Measurements from ENCODE around the gene CYP11A1.

Gene CYP11A1

DNA sequence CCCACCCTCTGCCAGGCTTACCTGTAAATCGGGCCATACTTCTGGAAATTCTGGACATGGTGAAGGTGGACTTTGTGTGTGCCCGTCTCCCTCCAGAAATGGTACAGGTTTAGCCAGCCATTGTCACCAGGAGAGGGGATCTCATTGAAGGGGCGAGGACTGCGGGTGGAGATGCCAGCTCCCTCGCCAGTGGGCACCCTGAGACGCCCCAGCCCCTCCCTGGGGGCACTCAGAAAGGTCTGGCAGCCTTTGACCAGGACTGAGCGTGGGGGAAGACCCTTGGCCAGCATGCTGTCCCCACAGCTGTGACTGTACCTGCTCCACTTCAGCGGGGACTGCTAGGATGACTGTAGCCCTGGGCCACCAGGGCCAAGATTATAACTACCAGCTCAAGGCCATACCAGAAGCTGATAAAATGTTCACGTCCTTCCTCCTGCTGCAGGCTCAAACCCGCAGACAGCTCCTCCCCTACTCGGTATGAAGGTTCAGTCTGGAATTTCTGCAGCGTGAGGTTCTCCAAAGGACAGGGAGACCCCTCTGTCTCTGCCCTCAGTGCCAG is at the start of gene CYP11A1:
CYP11A1 (minus strand) TSS at position 351 of the 559 bp plus-strand sequence; CDS start at position 290, 61 bp downstream.
- DNase-seq: no peak

DNA sequence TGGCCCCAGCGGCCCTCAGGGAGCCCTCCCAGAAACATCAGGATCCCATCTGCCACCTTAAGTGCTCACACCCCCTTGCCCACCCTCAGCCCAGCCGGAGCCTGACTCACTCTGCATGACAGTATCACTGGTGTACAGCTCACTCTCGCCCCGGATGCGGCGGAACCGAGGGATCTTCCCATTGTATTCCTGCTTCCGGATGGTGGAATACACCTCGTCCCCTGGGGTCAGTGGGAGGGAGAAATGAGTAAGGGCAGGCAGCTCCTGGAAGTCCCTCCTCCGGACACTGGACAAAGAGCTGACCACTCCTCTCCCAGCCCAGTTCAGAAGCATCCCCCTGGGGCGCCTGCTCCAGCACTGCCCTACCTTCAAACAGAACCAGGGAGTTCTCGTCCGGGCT is 49.8 kb upstream of the CYP11A1 start:
- DNase-seq: peak; percentile 27

DNA sequence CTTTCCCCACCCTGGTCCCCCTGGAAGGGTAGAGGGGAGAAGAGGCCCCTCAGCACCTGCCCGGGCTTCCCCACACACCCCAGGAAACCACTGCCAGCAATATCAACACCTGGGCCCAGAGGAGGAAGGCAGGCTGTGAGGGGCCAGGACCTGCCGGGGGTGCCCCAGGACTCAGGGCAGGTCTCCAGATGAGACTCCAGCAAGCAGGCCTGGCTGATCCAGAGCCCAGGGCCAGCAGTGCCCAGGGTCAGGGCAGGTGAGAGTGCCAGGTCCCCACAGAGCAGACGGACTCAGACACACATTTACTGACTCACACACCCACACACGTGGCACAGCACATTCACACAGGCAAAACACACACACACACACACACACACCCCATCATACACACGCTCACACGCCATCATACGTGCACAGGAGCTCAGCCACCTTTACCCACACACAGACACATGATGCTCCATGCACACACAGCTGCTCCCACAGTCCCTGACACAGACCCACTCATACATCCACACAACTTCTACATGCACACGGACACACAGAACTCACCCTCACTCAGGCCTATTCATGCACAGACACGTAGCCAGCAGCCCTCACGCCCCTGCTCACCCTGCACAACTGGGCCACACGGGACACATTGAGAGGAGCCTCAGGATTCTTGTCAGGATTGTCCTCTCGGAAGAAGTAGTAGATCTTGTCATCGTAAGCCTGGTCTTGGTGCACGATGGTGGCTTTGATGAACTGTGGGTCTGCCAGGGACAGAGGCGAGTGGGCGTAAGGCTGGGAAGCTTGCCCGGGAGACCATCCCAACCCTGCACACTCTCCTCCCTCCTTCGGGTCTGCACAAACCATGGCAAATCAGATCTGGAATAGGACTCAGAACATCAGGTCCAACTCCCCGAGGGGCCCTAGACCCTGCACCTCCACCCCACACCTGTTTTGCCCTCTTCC is 48.8 kb upstream of the CYP11A1 start:
- DNase-seq: no peak

DNA sequence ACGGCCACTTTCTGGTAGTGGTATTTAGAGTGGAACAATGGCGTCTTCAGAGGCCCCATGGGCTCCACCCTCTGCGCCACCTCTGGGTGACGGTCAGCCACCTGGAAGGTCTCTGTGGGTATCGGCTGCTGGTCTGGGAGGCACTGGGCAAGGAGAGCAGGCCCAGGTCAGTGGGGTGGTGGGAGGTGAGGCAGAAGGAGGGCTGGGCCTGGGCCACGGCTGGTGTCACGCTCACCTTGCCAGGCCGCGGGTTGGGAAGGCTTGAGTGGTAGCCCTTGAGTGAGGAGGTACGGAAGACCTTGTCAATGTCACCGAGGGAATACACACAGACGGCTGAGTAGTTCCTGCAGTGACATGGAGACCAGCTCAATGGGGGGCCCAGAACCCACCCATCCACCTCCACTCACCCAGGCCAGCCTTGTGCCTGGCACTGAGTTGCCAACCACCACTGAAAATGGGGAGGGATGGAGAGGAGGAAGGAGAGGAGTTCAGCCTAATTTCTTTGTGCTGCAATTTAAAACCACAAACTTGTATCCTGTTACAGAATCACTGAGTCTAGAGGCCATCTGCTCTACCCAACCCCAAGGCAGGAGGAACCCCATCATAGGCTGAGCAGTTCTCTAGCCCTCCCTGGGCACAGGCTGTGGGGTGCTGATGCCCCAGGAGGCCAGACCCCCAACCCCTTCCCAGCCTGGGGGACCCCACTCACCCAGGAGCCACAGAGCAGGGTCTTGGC is 47.3 kb upstream of the CYP11A1 start:
- no peak for DNase-seq

DNA sequence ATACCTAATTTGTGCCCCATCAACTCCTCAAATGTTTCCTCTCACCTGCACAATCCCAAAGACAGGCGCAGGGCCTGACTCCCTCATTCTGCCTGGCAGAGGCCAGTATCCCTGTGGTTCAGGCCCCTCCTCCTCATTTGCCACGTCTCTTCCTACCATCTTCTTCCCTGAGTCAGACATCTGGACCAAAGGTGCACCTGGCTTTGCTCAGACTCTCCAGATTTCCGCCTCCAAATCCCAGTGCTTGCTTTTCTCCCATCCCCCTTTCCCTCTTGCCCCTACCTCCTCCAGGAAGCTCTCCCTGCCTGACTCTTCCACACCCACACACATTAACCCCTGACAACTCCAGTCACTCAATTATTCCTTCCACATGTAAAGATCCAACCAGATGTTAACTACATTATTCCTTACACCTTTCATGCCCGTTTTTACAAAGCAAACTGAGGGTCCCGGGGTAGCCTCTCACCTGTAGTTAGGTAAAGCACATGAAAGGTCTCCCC is 46.7 kb upstream of the CYP11A1 start:
- DNase-seq: no peak

DNA sequence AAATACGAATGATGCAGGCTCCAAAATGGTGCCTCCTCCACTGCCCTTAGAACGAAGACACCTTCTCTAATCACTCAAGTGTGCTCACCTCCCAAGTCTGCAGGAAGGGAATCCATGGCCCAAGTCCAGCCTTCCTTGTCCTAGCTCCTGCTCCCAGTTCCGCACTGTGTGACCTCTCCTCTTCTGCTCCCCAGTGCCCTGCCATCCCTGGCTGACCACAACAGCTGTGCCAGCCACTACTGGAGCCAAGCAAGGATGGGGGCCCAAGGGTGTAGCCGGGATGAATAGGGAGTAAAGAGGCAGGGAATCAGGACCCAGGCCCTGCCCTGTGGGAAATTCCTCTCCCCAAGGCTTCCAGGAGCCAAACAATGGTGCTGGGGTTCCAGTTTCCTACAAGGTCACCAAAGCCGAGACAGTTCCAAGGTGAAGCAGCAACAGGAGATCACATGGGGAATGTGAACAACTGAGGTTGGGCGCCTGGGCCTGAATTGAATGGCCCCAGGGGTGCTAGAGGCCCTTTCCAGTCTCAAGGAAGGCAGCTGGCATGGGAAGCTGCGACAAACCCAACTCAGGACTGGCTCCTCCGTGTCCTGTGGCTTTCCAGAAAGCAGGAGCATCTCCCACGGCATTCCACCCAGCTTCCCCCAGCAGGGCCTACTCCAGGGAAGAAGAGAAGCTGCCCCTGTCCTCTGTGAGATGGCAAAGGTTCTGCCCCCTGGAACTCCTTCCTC is 46.1 kb upstream of the CYP11A1 start:
- no peak for DNase-seq

DNA sequence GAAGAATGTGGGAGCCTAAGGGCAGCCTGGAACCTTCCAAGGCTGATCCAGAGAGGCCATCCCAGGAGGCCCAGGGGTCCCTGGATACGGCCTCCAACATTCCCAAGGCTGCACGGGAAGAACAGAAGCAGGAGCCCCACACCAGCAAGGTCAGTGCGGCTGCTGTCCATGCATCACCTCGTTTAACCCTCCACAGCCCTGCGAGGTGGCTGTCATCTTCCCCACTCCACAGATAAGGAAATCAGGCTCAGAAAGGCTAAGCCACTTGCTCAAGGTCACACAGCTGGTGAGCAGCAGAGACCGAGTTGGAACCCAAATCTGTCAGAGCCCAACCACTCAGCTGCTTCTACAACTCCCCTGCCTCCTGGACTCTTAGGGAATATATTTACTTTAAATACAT is 44.7 kb upstream of the CYP11A1 start:
- no peak for DNase-seq

DNA sequence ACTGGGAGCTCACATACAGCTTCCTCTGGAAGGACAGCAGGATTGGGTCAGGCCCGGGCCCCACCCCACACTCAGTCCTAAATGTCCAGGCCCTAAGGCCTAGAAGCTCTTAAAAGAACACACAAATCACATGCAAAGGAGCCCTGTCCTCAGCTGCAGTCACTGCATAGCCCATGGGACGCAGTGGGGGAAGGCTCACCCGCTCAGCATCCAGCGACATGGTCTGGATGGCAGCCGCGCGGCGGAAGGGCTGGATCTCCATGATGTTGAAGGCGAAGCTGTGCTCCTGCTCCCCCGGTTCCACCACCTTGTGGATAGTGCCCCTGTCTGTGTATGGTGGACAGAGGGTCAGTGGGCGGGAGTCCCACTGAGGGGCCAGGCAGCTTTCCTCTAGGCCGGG is 44.2 kb upstream of the CYP11A1 start:
- no peak for DNase-seq

DNA sequence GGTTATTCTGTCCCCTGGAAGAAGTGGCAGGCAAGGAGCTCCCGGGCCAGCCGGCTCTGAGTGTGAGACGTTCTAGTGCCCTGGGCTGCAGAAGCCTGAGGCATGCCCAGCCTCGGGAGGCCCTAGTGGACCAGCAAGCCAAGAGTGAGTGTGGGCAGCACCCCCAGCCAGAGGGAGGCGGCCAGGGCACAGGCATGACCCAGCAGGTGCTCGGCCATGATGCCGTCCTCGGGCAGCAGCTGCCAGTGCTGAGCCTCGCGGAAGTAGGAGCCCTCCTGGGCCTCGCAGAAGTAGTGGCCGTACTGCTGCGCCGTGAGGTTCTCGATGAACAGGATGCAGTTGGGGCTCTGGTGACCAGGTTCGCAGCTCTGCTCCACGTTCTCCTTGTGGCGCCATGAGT is 43.1 kb upstream of the CYP11A1 start:
- no peak for DNase-seq

DNA sequence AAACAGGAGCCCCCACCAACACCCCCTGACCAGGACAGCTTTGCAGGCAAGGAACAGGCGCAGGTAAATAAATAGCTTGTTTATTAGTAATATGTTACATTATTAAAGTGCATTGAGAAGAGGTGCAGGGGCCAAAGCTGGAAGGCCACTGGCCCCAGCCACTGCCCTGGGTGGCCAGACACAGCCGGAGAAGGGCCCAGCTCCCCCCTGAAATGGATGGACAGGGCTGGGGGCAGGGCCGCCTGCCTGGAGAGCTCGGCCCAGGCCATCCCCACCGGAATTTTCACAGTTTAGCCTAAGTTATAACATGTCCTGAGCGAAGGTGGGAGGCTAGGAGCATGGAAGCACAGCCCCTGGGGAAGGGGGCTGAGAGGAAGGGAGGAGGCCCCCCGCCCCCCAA is 41.8 kb upstream of the CYP11A1 start:
- no peak for DNase-seq

DNA sequence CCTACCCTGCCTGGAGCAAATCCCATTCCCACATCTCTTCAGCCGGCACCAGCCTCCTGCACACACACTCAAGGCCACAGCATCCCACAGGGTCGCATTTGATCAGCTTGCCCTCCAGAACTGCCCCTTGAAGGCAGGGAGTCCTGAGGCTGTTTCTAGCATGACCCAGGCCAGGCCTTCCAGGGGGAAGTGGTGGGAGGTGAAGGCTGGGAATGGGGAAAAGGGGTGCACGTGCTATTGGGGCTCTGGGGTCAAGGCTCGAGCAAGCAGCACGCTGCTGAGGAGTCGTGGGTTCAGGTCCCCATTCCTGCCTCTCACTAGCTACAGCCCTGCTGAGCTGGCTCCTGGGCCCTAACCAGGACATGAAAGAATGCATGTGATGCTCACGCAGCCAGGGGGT is 41.4 kb upstream of the CYP11A1 start:
- no peak for DNase-seq

DNA sequence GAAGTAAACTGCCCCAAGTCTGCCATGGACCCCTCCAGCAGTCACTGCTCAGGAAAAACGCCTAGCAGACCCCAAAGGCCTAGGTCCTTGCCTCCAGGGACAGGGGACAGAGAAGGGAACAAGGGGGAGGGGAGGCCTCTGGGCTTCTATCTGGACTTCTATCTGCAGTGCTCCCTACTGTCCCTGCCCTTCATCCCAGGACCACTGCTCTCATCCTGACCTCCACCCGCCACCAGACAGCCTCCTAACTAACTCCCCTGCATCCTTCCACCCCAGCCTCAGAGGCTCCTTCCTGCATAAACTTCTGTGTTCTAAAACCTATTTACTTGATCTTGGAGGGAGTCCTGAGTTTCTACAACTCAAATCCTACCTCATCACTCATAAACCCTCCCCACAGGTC is 40.9 kb upstream of the CYP11A1 start:
- no peak for DNase-seq

DNA sequence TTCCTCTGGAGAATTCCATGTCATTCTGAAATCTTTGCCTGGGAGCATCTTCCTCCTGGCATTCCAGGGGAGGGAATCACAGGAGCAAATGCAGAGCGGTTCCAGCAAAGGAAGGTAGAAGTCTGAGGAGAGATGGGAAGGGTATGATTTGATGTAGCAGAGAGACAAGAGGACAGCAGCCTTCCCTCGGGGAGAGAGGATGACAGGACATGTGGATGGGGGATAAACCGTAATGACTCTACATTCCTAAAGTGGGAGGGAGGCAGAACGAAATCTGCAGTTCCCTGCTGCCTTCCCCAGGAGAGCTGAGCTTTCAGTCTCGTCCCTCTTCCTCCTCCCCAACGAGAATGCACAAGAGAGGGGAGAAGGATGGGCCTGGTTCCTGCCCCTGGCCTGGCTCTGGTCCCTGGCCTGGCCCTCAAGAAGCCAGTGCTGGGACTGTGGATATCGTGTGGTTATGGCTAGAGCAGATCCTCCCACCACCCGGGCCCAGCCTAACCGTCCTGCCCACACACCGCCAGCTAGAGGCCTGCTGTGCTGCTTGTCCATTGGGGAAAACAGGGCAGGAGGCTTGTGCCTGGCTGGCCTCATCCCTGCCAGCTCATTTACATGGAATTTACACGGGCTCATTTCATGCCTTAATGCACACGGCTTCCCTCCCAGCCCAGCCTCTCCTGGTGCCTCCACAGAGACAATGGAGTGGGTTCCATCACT is 39.7 kb upstream of the CYP11A1 start:
- DNase-seq: peak; percentile 97

DNA sequence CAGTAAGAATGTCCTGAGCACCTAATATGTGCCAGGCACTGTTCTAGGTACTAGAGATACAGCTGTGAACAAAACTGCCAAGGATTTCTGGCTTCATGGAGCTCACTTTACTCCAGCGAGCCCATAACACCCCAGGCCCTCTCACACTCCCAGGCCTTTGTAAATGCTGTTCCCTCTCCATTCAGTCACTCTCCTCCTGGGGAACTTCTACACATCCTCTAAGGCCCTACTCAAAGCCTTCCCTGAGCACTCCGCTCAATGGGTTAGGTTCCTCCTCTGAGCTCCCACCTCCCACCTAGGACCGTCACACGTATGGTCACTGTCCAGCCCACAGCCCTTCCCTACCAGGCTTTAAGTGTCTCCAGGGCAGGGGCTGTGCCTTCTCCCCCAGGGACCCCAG is 39.1 kb upstream of the CYP11A1 start:
- no peak for DNase-seq

DNA sequence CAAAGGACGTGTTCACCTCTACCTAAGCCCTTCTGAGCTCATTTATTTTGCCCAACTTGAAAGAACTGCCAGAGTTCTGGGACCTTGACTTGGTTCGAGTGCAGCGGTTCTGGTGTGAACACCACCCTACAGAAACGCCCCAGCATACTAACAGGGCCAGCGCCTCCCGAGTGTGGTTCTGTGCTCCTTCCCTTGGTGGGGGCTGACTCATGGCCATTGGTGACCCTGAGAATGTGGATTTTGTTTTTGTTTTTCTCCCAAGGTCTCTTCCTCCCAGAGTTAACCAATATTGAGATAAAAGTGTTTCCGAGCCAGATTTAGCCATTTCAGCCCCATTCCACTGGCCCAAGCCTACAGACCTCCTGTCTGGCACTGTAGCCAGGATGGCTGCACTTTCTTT is 38.4 kb upstream of the CYP11A1 start:
- DNase-seq: no peak

DNA sequence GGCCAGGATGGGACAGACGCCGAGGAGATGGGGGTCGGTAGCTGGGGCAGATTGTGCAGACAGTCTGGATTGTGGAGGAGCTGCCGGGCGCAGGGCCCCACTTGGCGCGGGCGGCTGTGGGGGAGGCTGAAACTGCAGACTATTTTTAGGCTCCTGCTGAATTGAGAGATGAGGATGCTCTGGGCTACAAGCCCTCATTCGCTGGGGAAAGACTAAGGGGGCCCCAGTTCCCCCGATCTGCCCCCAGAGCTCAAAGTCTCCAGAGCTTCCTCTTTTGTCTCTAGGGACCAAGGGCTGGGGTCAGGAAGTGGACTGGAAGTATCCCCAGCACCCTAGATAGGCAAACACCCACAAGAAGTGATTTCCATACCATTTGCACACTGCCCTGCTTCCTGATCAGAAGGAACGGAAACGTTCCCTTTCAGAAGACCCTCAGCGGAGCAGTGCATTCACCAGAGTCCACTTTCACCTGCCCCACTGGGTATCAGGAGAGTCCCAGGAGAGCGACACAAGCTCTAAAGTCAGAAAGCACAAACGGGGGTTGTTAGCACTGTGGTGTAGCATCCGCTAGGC is 36.6 kb upstream of the CYP11A1 start:
- DNase-seq: no peak

DNA sequence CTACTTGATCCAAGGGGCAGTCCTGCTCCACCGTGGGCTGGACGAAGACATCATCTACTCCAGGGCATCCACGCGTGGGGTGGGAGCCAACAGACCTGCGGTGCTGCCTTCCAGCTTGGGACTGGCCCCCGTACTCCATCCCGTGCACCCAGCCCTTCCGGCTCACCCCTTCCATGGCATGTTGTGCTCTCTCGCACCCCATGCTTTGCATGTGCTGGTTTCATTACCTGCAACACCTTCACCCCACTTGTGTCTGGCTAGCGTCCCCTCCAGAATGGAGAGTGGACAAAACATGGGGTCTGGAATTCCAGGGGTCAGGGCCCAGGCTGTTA is 36.1 kb upstream of the CYP11A1 start:
- DNase-seq: no peak

DNA sequence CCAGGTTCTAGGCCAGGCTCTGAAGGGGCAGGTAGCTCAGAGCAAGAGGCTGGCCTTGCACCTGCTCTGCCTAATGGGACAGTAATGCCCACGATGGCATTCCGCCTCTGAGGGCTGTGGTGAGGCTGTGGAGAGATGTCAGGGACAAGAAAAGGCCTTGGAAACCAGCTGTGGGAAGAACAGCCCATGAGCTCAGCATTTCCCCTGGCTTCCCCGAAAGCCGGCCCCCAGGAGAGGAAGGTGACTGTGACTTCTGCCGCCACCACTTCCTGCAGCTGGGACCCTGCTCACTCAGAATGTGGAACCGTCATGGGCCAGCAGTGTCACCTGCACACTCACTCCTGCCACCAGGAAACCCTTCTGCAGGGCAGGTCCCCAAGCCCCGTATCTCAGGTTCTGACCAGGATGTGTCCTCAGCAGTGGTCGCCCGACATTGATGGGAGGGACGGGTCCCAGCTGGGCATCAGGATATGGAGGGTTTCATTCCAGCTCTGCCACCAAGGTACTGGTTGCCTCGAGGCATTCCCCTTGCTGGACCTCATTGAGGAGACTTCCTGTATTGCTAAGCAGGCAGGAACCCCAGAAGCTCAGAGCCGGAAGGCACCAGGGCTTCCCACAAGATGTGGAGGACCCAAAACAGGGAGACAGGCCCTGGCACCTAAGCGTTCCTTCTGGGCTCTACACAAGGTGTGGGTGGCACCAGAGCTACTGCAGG is 35.6 kb upstream of the CYP11A1 start:
- no peak for DNase-seq

DNA sequence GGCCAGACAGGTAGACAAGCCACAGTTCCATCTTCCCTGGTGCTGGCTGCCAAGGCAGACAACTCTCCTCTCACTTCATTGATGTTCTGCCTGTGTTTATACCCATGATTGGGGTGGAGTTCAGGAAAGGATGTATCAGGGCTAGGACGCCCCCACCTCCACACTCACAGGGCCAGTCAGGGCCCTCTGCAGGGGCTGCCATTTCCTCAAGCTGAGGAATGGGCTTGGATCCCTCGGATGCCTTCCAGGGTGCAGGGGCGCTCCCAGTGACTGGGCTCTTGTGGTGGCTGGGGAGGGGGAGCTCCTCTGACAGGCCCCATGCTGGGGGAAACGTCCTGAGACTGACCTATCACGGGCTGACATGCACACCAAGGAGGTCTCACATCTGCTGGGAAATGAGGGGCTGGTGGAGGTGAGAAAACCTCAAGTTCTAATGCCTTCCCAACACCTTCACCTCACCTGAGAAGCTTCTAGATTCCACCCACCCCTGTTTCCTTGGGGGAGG is 34.9 kb upstream of the CYP11A1 start:
- DNase-seq: no peak

DNA sequence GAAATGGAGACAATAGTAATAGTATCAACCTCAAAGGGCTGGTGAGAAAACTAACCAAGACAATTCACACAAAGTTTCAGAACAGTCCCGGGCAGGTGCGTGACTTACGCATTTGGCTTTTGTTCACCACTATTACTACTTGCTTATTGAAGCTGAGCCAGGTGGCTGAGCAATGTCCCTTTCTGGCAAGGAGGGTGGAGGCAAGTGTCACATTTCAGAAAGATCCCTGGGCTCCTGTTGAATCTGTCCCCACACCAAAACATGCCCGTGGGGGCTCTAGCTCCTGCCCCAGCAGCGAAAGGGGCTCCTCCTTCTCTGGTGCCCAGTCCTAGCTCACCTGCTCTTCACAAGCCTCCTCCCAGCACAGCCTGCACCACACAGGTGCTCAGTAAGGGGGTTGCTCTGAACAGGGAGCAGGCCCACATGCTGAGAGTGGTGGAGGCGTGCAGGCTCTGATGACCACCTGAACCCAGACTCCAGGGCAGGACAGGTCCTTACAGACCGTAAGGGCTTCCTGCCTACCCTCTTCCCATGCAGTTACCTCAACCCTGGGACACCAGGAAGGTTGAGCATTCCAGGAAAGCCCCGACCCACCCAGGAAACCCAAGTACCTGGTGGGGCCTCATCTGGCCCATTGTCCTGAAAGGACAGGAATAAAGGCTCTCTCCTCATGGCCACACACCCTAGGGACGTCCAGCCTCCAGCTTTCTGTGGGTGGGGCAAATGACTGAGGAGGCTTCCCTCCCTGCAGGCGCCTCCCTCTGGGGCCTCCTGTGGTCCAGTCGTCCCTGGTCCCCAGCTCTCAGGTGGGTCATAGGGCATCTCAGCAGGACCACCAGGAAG is 33.7 kb upstream of the CYP11A1 start:
- DNase-seq: no peak

Measured in kidney glomerular epithelial cell (primary cell).